ENCODE data around the gene EP400.

The EP400 gene

DNA sequence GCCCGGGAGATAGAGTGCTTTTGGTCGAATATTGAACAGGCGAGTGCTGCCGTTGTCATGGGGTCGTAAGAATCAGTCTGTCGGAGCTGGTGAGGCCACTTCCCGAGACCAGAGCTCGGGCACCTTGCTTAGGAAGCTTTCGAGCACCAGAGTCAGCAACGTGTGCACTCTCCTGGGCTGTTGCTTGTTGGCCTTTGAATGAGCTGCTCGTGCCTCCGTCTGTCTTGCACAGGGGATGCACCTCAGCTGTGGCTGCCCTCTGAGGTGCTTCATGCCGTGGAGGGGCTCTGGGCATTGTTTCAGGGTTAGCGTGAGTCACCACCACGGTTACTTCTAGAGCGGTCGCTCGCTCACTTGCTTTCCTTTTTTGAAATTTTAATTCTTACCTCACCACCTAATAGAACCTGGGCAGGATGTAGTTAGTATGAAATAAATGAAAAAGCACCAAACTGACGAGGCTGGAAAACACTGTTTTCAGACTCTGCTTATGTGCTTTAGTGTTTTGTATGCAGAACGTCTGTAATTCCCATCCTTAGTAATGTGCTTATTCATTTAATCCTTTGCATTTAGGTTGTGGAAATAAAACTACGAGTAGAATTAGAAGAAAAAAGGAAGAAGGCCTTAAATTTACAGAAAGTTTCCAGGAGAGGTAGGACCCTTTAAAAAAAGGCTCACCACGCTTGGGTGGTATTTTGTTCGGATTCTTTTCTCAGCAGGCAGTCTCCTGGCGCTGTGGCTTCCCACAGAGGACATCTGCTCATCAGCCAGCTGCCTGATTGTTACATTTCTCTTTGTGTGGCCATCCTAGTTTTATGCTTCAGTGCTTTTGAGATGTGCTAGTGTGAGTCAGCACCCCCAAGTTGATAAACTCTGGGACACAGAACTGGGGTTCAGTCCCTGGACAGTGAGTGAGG, 40.6 kb downstream of the EP400 start:
- DNase-seq, result no peak

- DNase-seq, result no peak
Measured at GRCh38 chr12:131990980-131991305, 41.2 kb downstream of the EP400 start.

DNA sequence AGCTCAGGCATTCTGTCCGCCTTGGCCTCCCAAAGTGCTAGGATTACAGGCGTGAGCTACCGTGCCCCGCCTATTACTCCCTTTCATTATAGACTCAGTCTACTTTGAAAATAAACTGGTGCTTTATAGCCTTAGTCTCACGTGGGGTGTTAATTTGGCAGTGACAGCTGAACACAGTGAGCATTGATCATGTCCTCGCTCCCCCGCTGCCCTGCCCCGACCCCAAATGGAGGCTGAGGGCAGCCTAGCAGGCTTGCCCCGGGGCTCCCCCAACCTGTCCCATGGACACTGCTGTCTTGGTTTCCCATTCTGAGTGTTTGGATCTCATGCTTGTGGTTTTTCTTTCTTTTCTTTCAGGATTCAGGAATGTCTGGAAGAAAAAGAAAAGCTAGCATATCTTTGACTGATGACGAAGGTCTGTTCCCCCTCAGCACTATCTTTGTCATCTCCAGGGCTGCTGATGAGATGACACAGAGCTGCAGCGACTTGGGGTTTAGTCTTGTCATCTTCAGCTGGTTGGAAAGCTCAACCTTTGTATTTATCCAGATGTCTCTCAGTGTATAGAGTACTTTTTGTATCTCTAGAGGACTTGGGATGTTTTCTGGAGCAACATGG, 42.2 kb downstream of the EP400 start:
- no peak for DNase-seq

DNA sequence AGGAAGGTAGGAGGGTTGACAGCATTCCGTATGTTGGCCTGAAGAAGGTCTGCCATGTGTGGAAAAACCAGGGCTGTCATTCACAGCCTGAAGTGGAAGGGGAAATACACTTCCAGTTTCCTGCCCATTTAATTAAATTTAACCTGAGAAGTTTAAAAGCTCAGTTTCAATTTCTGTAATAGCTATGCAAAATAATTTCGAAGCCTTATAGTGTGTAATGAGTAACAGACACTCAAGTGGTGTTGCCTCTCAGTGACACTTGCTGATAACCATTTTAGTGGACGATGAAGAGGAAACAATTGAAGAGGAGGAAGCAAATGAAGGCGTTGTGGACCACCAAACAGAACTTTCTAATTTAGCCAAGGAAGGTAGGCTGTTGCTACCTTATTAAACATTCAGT, 44.8 kb downstream of the EP400 start:
- no peak for DNase-seq

GRCh38 chr12:132000286-132000872, 50.6 kb downstream of the EP400 start:
- DNase-seq, result no peak

- DNase-seq, result no peak
Measured at GRCh38 chr12:132003846-132004245, 54.1 kb downstream of the EP400 start.

GRCh38 chr12:132004946-132005345, 55.2 kb downstream of the EP400 start:
- no peak for DNase-seq

DNA sequence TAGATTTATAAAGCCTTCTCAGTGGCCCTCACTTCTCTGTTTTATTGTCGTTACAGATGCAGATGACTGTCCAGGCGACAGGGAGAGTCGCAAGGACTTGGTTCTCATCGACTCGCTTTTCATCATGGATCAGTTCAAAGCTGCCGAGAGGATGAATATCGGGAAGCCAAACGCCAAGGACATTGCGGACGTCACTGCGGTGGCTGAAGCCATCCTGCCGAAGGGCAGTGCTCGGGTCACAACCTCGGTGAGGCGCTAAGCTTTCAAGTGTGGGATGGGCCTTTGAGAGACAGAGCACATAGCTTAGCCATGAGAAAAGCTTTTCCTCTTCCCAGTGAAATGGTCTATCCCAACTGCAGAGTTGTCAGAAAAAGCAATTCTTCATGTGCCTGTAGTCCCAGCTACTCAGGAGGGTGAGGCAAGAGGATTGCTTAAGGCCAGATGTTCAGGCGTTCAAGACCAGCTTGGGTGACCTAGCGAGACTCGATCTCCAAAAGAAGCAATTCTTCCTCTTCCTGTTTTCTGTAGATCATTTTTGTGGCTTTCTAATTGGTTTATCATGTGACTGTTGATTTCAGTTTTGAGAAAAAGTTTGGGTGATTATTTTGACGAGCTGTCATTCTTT, 56.4 kb downstream of the EP400 start:
- no peak for DNase-seq

GRCh38 chr12:132007041-132007440, 57.3 kb downstream of the EP400 start:
- DNase-seq, result no peak

GRCh38 chr12:132009336-132009859, 59.7 kb downstream of the EP400 start:
- no peak for DNase-seq

GRCh38 chr12:132012919-132013568, 63.3 kb downstream of the EP400 start:
- no peak for DNase-seq

DNA sequence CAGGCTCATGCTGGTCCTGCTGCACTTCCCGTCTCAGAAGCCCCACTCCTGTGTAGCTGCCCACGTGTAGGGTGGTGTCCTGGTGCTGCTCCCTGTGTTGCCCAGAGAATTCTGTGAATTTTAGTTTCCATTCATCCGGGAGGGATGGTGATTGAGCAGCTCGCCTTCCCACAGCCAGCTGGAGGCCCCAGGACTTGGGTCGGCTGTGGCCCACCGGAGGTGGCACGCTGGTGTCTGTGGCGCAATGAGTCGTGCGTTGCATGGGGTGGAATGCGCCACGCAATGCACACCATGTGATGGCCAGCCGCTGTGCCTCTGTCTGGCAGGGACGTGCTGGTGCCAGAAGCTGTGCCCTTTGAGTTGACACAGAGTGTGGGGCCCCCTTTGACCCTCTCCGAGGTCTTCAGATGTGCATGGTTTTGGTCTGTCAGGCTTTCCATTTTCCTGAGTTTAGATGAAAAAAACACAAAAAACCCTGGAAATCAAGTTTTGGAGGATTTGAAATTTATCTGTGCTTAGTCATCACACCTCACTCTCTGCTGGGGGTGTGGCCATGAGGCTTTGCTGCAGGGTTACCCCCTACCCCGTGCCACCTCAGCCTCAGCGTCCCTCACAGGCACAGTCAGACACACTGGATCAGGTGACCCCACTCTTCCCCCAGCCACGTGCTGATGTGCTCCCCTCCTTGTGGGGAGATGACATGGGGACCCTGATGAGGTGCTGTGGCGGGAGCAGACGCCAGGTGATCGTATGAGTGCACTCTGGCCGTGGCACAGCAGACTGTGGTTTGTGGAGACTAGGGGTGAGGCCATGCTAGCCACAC, 64.6 kb downstream of the EP400 start:
- DNase-seq, result no peak

GRCh38 chr12:132014915-132015280, 65.2 kb downstream of the EP400 start:
- DNase-seq, result no peak

- no peak for DNase-seq
Measured at GRCh38 chr12:132015686-132016430, 66.1 kb downstream of the EP400 start.

DNA sequence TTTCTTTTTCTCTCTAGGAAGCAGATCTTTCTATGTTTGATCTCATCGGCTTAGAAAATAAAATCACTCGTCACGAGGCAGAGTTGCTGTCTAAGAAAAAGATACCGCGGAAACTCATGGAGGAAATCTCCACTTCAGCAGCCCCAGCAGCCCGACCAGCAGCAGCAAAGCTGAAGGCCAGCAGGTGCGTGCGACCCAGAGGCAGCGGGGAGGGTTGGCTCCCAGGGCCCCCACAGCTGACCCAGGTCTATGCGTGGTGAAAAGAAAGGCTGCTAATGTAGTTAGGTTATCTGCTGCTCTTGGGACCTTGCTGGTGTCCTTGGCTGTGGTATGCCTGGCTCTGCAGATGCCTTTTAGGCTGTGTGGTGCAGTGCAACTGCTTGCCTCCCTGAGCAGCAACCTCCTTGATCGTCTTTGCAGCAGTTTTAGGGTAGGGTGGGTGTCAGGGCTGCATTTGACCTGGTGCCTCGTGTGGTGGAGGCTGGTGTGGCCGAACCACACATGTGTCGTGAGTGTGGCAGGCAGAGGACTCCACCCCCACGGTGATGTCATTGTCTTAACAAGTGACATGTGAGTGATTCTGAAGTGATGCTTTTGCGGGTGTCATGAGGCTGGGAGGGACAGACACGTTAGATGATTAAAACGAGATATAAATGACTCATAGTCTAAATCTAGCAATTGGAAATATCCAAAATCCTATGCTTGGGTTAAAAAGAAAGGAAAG, 68.6 kb downstream of the EP400 start:
- no peak for DNase-seq

- no peak for DNase-seq
Measured at GRCh38 chr12:132019891-132020290, 70.1 kb downstream of the EP400 start.

DNA sequence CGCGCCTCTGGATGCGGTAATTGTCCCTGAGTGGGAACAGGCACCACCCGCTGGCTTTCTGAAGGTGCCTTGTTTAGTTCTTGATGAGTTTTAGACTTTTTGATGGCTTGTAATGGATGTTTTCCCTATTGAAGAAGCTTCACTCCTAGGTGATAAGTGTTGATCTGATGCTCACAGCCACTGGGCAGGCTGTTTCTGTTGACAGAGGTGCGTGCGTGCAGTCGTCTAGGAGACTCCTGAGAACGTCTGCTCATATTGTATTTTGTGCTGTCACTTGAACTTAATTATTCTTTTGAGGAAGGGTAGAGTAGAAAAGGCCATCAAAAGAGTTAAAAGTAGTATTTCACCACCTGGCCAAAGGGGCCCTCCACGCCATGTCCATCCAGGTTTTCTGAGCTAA, 70.5 kb downstream of the EP400 start:
- DNase-seq, result no peak

DNA sequence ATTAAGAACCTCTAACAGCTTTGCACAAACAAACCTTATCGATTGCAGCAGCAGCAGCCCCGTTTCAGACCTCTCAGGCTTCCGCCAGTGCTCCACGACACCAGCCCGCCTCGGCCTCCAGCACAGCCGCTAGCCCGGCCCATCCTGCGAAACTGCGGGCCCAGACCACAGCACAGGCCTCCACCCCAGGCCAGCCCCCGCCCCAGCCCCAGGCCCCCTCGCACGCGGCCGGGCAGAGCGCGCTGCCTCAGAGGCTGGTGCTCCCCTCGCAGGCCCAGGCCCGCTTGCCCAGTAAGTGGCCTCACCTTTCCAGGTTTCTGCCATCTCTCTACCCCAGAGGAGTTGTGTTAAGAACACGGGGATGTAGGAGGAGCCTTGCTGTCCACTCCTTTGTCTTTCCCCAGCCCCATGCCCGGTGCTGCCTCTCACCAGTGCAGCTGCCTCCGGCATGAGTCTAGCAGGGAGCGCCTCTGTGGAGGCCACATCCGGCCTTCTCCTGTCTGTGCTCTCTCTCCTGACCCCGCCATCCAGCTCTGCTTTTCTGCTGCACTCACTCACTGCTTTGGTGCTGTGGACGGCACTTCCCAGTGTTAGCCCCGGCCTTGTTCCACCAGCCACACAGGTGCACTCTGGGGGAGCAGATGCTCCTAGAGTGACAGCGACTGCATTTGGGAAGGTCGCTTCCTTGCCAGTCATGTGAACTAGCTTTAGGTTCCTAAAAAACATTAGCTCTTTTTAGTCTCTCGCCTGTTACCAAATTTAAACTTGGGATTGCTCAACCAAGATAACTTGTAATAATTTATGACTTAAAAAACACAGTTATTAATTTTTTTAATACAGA, 71.5 kb downstream of the EP400 start:
- DNase-seq, result no peak

- DNase-seq, result no peak
Measured at GRCh38 chr12:132021965-132022364, 72.2 kb downstream of the EP400 start.

DNA sequence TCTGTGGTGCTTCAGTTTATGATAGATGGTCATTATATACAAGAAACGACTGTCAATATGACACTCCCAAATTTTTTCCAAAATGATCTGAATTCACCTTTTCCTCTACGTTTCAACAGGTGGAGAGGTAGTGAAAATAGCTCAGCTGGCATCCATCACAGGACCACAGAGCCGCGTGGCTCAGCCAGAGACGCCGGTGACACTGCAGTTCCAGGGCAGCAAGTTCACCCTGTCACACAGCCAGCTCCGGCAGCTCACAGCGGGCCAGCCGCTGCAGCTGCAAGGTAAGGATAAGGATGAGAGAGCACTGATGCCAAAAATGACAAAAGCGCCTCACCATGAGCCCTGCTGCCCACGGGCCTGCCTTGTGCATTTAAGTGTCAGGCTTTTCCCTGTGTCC, 73.9 kb downstream of the EP400 start:
- no peak for DNase-seq

Measured in T-helper 9 cell (primary cell).